ENCODE results near the gene CSPG4.
A peak's percentile ranks its signal among the peaks of the same experiment; 100 is the strongest.

The CSPG4 gene

GRCh38 chr15:75659141-75659771 is 53.4 kb downstream of the CSPG4 start:
- Histone ChIP-seq H3K4me1 (ENCODE audit: control insufficient read depth, insufficient read depth, low read length) (peaks cover 60% of the 10 kb centered on the region), H3K27me3 (ENCODE audit: control insufficient read depth, insufficient read depth, low read length) (no peaks in the 10 kb centered on the region), H3K36me3 (ENCODE audit: control insufficient read depth, insufficient read depth, low read length) (peaks cover 4% of the 10 kb centered on the region), H3K9me3 (ENCODE audit: control insufficient read depth, low read length) (no peaks in the 10 kb centered on the region), H3K4me3 (ENCODE audit: low read length) (no peak overlapping the region), H3K9ac (ENCODE audit: low read length) (no peak overlapping the region)

GRCh38 chr15:75656813-75657212 is 55.8 kb downstream of the CSPG4 start:
- no peaks in the 10 kb centered on the region for H3K9me3 ChIP-seq (ENCODE audit: control insufficient read depth, low read length)
- H3K9ac ChIP-seq (ENCODE audit: low read length), result no peak overlapping the region
- H3K4me3 ChIP-seq (ENCODE audit: low read length), result no peak overlapping the region
- peaks cover 59% of the 10 kb centered on the region for H3K4me1 ChIP-seq (ENCODE audit: control insufficient read depth, insufficient read depth, low read length)
- H3K36me3 ChIP-seq (ENCODE audit: control insufficient read depth, insufficient read depth, low read length), result no peaks in the 10 kb centered on the region
- H3K27me3 ChIP-seq (ENCODE audit: control insufficient read depth, insufficient read depth, low read length), result no peaks in the 10 kb centered on the region

- no peaks in the 10 kb centered on the region for H3K9me3 ChIP-seq (ENCODE audit: control insufficient read depth, low read length)
- no peak overlapping the region for H3K9ac ChIP-seq (ENCODE audit: low read length)
- H3K4me1 ChIP-seq (ENCODE audit: control insufficient read depth, insufficient read depth, low read length), result peaks cover 59% of the 10 kb centered on the region
- no peaks in the 10 kb centered on the region for H3K27me3 ChIP-seq (ENCODE audit: control insufficient read depth, insufficient read depth, low read length)
- no peaks in the 10 kb centered on the region for H3K36me3 ChIP-seq (ENCODE audit: control insufficient read depth, insufficient read depth, low read length)
- no peak overlapping the region for H3K4me3 ChIP-seq (ENCODE audit: low read length)
Measured at GRCh38 chr15:75656331-75656730, 56.3 kb downstream of the CSPG4 start.

- no peaks in the 10 kb centered on the region for H3K27me3 ChIP-seq (ENCODE audit: control insufficient read depth, insufficient read depth, low read length)
- no peak overlapping the region for H3K4me3 ChIP-seq (ENCODE audit: low read length)
- H3K9me3 ChIP-seq (ENCODE audit: control insufficient read depth, low read length), result no peaks in the 10 kb centered on the region
- H3K4me1 ChIP-seq (ENCODE audit: control insufficient read depth, insufficient read depth, low read length), result peaks cover 60% of the 10 kb centered on the region
- H3K9ac ChIP-seq (ENCODE audit: low read length), result no peak overlapping the region
- no peaks in the 10 kb centered on the region for H3K36me3 ChIP-seq (ENCODE audit: control insufficient read depth, insufficient read depth, low read length)
Measured at GRCh38 chr15:75655931-75656330, 56.7 kb downstream of the CSPG4 start.

GRCh38 chr15:75654201-75654907 is 58.3 kb downstream of the CSPG4 start:
- H3K27me3 ChIP-seq (ENCODE audit: control insufficient read depth, insufficient read depth, low read length), result no peaks in the 10 kb centered on the region
- H3K9ac ChIP-seq (ENCODE audit: low read length), result no peak overlapping the region
- H3K4me3 ChIP-seq (ENCODE audit: low read length), result no peak overlapping the region
- H3K4me1 ChIP-seq (ENCODE audit: control insufficient read depth, insufficient read depth, low read length), result peaks cover 60% of the 10 kb centered on the region
- peaks cover 4% of the 10 kb centered on the region for H3K36me3 ChIP-seq (ENCODE audit: control insufficient read depth, insufficient read depth, low read length)
- H3K9me3 ChIP-seq (ENCODE audit: control insufficient read depth, low read length), result no peaks in the 10 kb centered on the region

- H3K4me3 ChIP-seq (ENCODE audit: low read length), result no peak overlapping the region
- H3K27me3 ChIP-seq (ENCODE audit: control insufficient read depth, insufficient read depth, low read length), result no peaks in the 10 kb centered on the region
- no peaks in the 10 kb centered on the region for H3K9me3 ChIP-seq (ENCODE audit: control insufficient read depth, low read length)
- peaks cover 65% of the 10 kb centered on the region for H3K4me1 ChIP-seq (ENCODE audit: control insufficient read depth, insufficient read depth, low read length)
- H3K36me3 ChIP-seq (ENCODE audit: control insufficient read depth, insufficient read depth, low read length), result peaks cover 4% of the 10 kb centered on the region
- H3K9ac ChIP-seq (ENCODE audit: low read length), result no peak overlapping the region
Measured at GRCh38 chr15:75653347-75653913, 59.2 kb downstream of the CSPG4 start.

GRCh38 chr15:75651810-75652543 is 60.7 kb downstream of the CSPG4 start:
- no peaks in the 10 kb centered on the region for H3K9me3 ChIP-seq (ENCODE audit: control insufficient read depth, low read length)
- peaks cover 66% of the 10 kb centered on the region for H3K4me1 ChIP-seq (ENCODE audit: control insufficient read depth, insufficient read depth, low read length)
- H3K36me3 ChIP-seq (ENCODE audit: control insufficient read depth, insufficient read depth, low read length), result peaks cover 4% of the 10 kb centered on the region
- H3K4me3 ChIP-seq (ENCODE audit: low read length), result no peak overlapping the region
- H3K9ac ChIP-seq (ENCODE audit: low read length), result peak overlapping the region; percentile 37
- no peaks in the 10 kb centered on the region for H3K27me3 ChIP-seq (ENCODE audit: control insufficient read depth, insufficient read depth, low read length)

- Histone ChIP-seq H3K27me3 (ENCODE audit: control insufficient read depth, insufficient read depth, low read length) (no peaks in the 10 kb centered on the region), H3K4me3 (ENCODE audit: low read length) (no peak overlapping the region), H3K9ac (ENCODE audit: low read length) (peak overlapping the region; percentile 37), H3K4me1 (ENCODE audit: control insufficient read depth, insufficient read depth, low read length) (peaks cover 74% of the 10 kb centered on the region), H3K9me3 (ENCODE audit: control insufficient read depth, low read length) (no peaks in the 10 kb centered on the region), H3K36me3 (ENCODE audit: control insufficient read depth, insufficient read depth, low read length) (peaks cover 4% of the 10 kb centered on the region)
Measured at GRCh38 chr15:75650908-75651809, 61.5 kb downstream of the CSPG4 start.

- Histone ChIP-seq H3K4me3 (ENCODE audit: low read length) (peak overlapping the region; percentile 7), H3K9ac (ENCODE audit: low read length) (no peak overlapping the region), H3K9me3 (ENCODE audit: control insufficient read depth, low read length) (no peaks in the 10 kb centered on the region), H3K36me3 (ENCODE audit: control insufficient read depth, insufficient read depth, low read length) (peaks cover 4% of the 10 kb centered on the region), H3K4me1 (ENCODE audit: control insufficient read depth, insufficient read depth, low read length) (peaks cover 72% of the 10 kb centered on the region), H3K27me3 (ENCODE audit: control insufficient read depth, insufficient read depth, low read length) (no peaks in the 10 kb centered on the region)
Measured at GRCh38 chr15:75649848-75650247, 62.8 kb downstream of the CSPG4 start.

- Histone ChIP-seq H3K27me3 (ENCODE audit: control insufficient read depth, insufficient read depth, low read length) (no peaks in the 10 kb centered on the region), H3K4me3 (ENCODE audit: low read length) (peak overlapping the region; percentile 94), H3K9me3 (ENCODE audit: control insufficient read depth, low read length) (no peaks in the 10 kb centered on the region), H3K4me1 (ENCODE audit: control insufficient read depth, insufficient read depth, low read length) (peaks cover 68% of the 10 kb centered on the region), H3K9ac (ENCODE audit: low read length) (peak overlapping the region; percentile 97), H3K36me3 (ENCODE audit: control insufficient read depth, insufficient read depth, low read length) (peaks cover 4% of the 10 kb centered on the region)
Measured at GRCh38 chr15:75649045-75649761, 63.4 kb downstream of the CSPG4 start.

Measured in mucosa of stomach (tissue), 1 donor.